Measurements from ENCODE around the gene CDH4.

The CDH4 gene

DNA sequence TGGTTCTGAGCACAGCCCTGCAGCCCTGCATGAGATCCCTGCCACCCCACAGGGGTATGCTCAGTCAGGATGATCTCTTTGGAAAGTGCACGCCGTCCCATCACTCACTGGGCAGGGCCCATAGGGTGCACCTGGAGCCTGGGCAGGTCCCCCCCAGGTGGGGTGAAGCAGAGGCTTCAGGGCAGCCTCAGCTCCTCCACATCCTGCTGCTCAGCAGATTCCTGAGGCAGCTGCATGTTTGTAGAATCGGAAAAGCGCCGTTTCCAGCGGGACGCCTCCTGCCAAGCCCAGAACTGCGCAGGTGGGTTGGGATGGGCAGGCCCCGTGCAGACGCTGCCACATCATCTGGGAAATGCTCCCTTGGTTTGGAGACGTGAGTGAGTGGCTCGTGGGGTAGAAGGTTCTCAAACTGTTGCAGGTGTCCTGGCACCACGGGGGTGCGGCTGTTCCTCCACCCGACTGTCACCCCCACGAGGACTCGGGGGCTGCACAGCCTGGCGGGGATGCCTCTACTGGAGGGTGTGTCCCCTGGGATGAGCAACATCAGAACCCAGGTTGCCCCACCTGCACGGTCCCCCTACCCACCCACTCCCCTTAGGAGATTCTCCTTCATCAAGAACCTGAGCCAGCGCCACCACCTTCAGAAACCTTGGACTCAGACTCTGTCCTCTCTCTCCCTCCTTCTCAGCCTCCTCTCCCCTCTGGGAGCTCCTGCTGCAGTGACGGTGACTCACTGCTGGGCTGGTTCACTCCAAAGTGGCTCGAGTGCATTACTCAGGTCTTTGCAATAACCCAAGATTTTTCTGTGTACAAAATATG is 479.5 kb downstream of the CDH4 start:
- no peak for DNase-seq

DNA sequence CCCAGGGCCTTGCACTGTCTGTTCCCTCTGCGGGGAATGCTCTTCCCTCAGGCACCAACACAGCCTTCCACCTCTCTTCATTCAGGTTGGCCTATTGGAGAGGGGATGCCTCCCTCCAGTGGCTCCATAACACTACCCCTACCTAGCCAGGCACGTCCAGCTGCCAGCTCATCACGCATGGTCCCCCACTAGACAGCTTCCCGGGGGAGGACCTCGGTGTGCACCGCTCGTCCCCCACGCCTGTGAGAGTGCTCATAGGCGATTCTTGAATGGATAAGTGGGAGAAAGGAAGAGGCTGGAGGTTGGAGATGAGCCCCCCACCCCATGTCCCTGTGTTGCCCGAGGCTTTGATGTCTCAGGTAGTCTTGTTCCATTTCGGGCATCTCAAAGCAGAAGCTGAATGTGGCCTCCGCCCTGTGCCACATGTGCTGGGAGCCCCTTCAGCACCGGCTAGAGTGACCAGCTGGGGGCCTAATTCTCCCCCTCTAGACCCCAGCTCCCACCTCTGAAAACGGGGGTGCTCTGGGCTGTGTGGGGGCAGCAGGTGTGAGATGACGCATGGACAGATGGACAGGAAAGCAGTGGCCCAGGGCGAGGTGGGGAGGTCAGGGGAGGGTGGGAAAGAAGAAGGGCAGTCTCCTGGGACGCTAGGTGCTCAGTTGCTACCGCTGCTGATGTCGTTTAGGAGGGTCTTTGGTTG is 480.6 kb downstream of the CDH4 start:
- DNase-seq = no peak

GRCh38 chr20:61733216-61733615 is 481.2 kb downstream of the CDH4 start:
- no peak for DNase-seq

- no peak for DNase-seq
Observed at GRCh38 chr20:61733891-61734732, 482.1 kb downstream of the CDH4 start.

GRCh38 chr20:61734733-61735502 is 482.9 kb downstream of the CDH4 start:
- no peak for DNase-seq

DNA sequence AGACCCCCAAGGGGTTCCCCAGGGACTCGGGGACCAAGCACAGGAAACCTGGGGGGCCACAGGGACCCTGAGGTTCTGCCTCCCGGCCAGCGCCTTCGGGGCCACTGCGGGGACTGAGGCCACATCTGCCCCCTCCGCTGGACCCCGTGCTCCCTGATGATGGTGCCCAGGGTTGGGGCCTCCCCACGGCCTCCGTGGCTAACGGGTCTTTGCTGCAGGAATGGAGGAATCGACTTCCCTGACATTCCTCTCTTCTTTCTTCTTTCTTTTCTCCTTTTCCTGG is 483.4 kb downstream of the CDH4 start:
- no peak for DNase-seq

DNA sequence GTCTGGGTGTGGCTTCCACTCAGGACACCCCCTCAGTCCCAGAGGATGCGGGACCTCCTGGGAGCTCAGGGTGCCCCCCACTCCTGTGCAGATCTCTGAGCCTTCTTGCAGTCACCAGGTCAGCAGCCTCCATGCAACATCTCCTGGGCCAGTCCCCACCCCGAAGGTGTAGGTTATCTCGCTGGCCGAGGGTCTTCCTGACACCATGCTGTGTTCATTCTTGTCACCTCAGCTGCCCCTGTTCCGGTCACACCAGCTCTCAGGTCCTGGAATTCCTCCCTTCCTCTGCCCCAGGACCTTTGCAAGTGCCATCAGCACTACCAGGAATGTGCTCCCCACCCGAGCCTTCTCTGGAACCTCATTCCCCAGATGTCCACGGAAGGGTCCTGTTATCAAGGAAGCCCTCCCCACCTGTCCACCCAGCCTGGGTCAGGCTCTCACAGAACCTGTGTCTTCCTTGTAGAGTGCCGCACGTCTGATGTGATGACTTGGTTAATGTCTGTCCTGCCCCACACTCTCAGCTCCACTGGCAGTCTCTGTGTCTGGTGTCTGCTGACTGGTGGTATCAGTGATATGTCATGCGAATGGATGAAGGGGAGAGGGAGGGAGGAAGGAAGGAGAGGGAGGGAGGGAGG is 484.1 kb downstream of the CDH4 start:
- no peak for DNase-seq

DNA sequence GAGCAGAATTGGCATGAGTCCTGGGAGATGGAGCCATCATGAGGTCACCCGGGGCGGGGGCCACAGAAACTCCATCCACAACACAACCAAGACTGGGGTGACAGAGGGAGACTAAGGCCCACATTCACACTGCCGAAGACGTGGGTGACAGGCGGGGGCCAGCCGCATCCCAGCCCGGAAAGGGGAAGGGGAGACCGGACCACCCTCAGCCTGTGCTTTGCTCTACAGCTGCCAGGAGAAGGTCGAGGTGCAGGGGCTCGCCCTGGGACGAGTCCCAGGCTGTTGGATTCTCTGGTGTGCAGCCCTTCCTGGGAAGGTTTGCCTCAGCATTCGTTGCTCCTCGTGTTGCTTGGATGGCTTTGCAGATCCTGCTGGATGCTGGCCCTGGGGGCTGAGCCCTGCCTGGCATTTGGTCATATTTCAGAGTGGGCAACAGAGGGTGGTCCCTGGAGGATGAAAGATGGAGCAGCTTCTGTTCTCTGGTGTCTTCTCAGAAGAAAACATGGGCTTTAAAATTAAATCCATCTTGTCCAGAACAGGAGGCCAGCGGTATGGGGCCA is 484.8 kb downstream of the CDH4 start:
- DNase-seq = no peak

DNA sequence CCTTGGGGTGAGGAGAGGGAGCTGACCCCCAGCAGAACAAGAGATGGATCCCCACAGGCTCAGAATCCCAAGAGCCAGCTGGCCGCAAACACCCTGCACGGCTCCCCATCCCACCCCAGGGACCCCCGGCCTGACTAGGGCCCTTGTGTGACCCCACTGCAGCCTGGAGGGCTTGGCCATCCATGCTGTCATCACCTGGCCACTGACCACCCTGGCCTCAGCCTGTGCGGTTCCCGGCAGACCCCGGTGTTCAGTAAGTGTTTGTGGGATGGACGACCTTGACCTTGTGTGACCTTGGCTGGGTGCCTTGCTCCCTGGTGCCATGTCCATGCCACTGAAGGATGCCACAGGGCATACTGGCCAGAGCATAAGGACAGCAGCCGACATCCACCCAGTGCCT is 485.3 kb downstream of the CDH4 start:
- DNase-seq = no peak

GRCh38 chr20:61737812-61738443 is 485.9 kb downstream of the CDH4 start:
- DNase-seq = no peak

DNA sequence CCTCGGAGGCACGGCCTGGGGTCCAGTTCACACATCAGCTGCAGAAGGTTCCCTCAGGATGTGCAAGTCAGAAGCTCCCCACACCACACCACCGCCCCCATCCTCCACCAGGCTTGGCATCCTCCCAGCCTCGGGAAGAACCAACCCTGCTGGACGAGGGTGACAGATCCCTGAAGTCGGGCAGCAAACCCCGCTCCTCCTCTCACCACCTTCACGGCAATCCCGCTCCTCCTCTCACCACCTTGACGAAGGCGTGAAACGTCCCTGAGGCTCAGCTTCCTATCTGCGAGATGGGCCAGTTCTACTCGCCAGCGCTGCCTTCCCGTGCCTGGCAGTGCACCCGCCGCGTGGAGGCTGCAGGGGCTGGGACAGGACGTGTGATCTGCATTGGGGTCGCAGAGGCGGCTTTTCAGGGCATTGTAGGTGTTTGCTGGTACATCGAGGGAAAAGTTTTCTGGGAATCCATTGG is 486.6 kb downstream of the CDH4 start:
- DNase-seq = no peak

DNA sequence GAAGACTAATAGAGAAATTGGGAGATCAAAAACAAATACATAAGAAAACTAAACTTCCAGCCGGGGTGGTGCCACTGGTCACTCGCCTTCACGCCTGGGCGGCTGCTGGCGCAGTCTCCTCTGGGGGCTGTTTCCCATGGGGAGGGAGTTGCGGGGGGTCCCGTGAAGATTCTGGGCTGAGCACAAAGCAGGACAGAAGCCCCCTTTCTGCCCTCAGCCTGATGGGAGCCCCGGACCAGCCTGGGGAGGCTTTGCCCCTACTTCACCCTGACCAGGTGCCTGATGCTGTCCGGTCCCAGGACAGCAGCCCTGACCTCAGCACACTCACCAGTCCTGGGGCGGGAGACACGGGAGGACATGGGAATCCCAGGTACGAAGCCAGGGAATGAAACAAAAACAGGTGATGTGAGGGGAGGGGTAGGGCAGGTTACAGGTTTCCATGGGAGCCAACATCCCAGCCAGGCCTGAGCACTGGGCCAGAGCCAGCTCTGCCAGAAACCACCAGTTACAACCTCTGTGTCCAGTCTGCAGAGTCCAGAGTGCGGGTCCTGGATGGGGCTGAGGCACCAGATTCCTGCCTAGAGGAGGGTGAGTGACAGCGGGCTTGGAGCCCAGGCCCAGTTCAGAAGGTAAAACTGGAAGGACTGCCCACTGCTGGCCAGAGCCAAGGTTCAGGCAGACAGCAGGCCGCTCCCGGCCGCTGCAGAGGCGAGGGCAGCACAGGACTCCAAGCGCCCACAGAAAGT is 487.2 kb downstream of the CDH4 start:
- DNase-seq = no peak

DNA sequence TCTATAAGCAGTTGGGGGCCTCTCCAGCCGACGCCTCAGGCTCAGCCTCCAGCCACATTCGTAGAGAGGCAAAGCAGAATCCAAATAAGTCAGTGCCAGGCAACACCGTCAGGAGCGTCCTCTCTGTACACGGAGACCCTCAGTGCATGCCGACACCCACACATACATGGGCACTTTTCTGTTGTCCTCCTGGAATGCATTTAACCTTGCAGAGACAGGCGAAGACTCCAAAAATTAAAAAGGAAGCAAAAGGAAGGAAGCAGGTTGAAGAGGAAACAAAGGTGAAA is 487.7 kb downstream of the CDH4 start:
- DNase-seq = no peak

DNA sequence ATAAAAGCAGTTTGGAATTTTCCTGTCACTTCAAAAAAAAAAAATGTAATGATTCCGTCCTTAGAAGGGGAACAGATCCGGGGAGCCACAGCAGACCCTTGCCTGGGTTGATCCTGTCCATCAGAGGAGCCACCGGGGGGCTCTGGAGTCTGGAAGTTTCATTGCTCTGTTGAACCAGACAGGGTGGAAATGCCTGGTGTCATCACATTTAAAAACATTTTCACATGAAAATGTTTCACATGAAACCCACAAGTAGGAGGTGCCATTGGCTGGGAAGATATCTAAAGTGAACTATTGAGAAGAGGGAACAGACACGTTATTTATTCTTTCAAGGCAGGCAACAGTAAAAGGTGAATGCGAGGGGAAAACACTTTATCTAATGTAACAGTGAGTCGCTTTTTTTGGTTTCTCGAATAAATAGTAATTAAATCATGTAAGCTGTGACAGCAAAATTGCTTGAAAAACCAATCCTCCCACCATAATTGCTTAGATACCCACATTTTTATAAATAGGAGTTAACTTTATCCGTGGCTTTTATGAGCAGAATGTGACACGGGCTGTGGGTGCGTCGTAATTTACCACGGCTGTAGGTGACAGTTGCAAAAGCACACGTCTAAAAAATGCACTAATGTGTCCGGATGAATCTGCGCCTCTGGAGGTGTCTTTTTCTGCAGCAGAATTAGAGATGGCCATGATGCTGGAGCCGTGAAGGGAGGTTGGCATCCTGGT is 490.2 kb downstream of the CDH4 start:
- no peak for DNase-seq

- DNase-seq = no peak
Observed at GRCh38 chr20:61743606-61744005, 491.5 kb downstream of the CDH4 start.

DNA sequence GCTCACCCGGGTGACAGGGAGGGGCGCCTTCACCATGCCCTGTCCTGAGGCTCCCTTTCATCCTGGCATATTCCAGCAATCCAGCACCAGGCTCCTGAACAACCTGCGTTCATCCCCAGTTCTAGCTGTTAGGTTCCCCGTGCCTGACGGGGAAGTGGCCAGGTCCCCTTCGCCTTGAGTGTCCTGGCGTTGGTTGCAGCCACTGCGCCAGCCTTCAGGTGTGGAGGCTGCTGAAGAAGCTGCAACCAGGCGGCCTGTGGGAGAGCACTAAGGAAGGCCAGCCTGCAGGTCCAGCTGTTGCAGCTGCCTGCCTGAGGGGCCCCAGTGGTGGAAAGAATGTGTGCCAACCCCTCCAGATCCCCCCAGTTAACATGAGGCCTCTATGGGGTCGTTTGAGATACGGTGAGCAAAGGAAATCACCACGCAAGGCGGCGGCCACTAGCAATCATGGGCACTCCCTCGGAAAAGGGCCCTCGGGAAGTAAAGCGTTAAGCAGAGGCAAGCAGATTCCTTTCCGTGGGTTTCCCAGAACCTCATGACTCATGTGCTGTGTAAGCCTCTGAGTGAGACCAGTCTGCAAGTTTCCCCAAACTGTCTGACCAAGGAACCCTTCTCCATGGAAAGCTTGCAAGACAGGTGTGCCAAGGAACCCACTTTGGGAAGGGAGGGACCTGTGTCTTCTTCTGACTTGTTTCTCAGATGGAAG is 492.8 kb downstream of the CDH4 start:
- DNase-seq = no peak

GRCh38 chr20:61745397-61746146 is 493.5 kb downstream of the CDH4 start:
- no peak for DNase-seq

- no peak for DNase-seq
Observed at GRCh38 chr20:61746147-61746646, 494.1 kb downstream of the CDH4 start.

DNA sequence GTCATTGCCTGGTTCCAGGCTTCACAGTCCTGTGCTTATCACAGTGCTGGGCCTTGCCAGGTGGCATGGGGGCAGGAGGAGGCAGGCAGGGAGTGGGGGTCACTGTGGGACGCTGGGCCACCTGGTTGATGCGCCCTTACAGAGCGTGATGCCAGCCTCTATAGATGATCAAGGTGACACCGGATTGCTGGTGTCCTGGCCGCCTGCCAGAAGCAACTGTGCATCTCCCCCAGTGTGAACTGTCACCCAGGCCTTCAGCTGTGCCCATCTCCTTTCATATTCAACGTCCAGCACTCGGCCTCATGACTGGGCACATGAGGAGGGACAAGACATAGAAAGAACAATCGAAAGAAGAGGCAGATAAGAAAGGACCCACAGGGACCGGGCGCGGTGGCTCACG is 494.7 kb downstream of the CDH4 start:
- no peak for DNase-seq

Measured in NCI-H510A treated with DMSO at 0.1 percent for 48 hours (cell line).